Peyer's patch (tissue), 4 donors: Measurements from ENCODE around the gene RTTN.

Experiments
- POLR2A ChIP-seq, 2 donors: fragments of 450-650 bp; IDR thresholded peaks; one replicate each; pipeline ENCODE4 v1.5.1; 2017; ENCODE audit warnings: antibody characterized with exemption in 2 of 2, mild to moderate bottlenecking in 2 of 2, moderate library complexity in 2 of 2
- TF ChIP-seq, protein P1 (sequence below), 6 experiments: fragments of 450-650 bp in 4 of 6; fragments of 200-600 bp in 2 of 6; sonication (generic) in 1 of 6; IDR thresholded peaks; one replicate each; pipeline ENCODE4 v1.5.1; 2017 to 2019; ENCODE audit warnings: antibody characterized with exemption in 6 of 6, mild to moderate bottlenecking in 3 of 6, moderate library complexity in 1 of 6

DNA sequence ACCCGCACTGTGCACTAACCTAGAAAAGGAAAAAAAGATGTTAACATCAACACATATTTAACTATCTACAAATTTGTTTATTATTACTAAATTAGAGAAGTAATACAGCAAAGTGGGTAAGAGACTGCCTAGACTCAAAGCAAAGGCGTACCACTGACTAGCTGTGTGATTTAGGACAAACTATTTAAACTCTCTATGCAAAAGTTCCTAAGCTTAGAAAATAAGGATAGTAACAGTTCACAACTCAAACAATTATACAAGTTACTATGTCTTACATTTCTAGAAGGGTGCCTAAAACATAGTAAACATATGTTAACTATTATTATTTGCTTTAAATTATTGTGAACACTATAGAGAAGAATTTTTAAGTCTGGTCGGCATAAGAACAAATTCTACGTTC lies 119.4 kb downstream of the RTTN start:
- TF ChIP-seq, protein P1, sequence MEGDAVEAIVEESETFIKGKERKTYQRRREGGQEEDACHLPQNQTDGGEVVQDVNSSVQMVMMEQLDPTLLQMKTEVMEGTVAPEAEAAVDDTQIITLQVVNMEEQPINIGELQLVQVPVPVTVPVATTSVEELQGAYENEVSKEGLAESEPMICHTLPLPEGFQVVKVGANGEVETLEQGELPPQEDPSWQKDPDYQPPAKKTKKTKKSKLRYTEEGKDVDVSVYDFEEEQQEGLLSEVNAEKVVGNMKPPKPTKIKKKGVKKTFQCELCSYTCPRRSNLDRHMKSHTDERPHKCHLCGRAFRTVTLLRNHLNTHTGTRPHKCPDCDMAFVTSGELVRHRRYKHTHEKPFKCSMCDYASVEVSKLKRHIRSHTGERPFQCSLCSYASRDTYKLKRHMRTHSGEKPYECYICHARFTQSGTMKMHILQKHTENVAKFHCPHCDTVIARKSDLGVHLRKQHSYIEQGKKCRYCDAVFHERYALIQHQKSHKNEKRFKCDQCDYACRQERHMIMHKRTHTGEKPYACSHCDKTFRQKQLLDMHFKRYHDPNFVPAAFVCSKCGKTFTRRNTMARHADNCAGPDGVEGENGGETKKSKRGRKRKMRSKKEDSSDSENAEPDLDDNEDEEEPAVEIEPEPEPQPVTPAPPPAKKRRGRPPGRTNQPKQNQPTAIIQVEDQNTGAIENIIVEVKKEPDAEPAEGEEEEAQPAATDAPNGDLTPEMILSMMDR (IDR thresholded peaks at IDR 0.05): no peak
- TF ChIP-seq POLR2A (IDR thresholded peaks at IDR 0.05): no peak
